Psoas muscle (tissue), 8 donors: Measurements from ENCODE around the gene MYNN. TPM values are rescaled to one million over a fixed set of nuclear protein-coding genes. Genes with fewer than 3 reads are reported as not detected.

ENCODE experiments used
- ATAC-seq, 4 donors: fragments of 200-7000 bp; cut with Tn5 transposase; one replicate each; pipeline ENCODE4 v1.9.1; 2020; ENCODE audit warnings: moderate library complexity in 3 of 4, mild to moderate bottlenecking in 2 of 4
- DNase-seq, 2 donors: peaks; one replicate each; pipeline ENCODE4 v3.0.0-alpha.2; 2020
- H3K27ac ChIP-seq: fragments of 200-600 bp; one replicate; pipeline ENCODE4 v1.8.0; 2022
- H3K27me3 ChIP-seq, 3 donors: fragments of 200-600 bp in 1 of 3; one replicate each; pipeline versions ENCODE4 v1.6.1 to v1.8.0; 2013 to 2022; ENCODE audit warnings: low read length in 2 of 3, mild to moderate bottlenecking in 2 of 3, moderate library complexity in 1 of 3; ENCODE audit not compliant: insufficient read depth in 3 of 3
- H3K36me3 ChIP-seq, 2 donors: fragments of 200-600 bp in 1 of 2; one replicate each; pipeline versions ENCODE4 v1.6.1 to v1.8.0; 2013 to 2022; ENCODE audit warnings: low read depth in 1 of 2, mild to moderate bottlenecking in 1 of 2, moderate library complexity in 1 of 2; ENCODE audit not compliant: insufficient read depth in 1 of 2
- H3K4me1 ChIP-seq: fragments of 200-600 bp; one replicate; pipeline ENCODE4 v1.8.0; 2022
- H3K4me3 ChIP-seq: fragments of 200-600 bp; one replicate; pipeline ENCODE4 v1.8.0; 2022; ENCODE audit warnings: mild to moderate bottlenecking
- H3K9me3 ChIP-seq: fragments of 200-600 bp; one replicate; pipeline ENCODE4 v1.8.0; 2022
- WGBS, 3 donors: extraction: QIAGEN DNeasy Blood & Tissue Kit; methylation state at CpG; one replicate each; pipeline versions ENCODE4 v1.1.6 to v1.1.7; 2013; 5-methylcytosine and 5-hydroxymethylcytosine counted together
- intact Hi-C, 2 donors: fragments of 100-400 bp; cut with DNase I; formaldehyde crosslinking; loops; one replicate each; pipeline versions ENCODE4 v1.11.0 to v1.14.2; 2022
- polyA plus RNA-seq, 3 donors: library from polyadenylated mRNA; stranded (reverse); fragments of 200-250 nt; gene quantifications; one replicate each; pipeline ENCODE4 v1.2.3, GENCODE V29; 2013
- total RNA-seq, 4 donors: library from RNA; stranded (reverse); fragmentation: NEBNext Ultra II Directional in 2 of 4; extraction: Animal tissue kit (Norgen Biotek cat#: 25700) in 2 of 4; gene quantifications; one replicate each; pipeline versions ENCODE4 v1.2.1 to v1.2.4, GENCODE V29; 2021 to 2023
- TF ChIP-seq, protein P1 (sequence below): fragments of 200-600 bp; IDR thresholded peaks from one replicate; pipeline ENCODE4 v1.8.0; 2022; ENCODE audit warnings: antibody characterized with exemption
- donor health status: healthy with polysubstance abuse.
- donor health status: DM: no; HTN: no; CAD: no; lungs with moderate emphysema.
- donor health status: Bipolar disorder and iron deficiency.
- donor health status: healthy.
- donor health status: DM: yes; HTN: yes; CAD: no.
- donor health status: DM: no; HTN: no; CAD: no.
- donor health status: DM: no; HTN: no; CAD: no.
- donor health status: DM: yes; HTN: yes; CAD: no.

Gene MYNN
- total and polyA plus RNA-seq, 7 donors: 10.1 to 16.8 (median 15.5) TPM

DNA sequence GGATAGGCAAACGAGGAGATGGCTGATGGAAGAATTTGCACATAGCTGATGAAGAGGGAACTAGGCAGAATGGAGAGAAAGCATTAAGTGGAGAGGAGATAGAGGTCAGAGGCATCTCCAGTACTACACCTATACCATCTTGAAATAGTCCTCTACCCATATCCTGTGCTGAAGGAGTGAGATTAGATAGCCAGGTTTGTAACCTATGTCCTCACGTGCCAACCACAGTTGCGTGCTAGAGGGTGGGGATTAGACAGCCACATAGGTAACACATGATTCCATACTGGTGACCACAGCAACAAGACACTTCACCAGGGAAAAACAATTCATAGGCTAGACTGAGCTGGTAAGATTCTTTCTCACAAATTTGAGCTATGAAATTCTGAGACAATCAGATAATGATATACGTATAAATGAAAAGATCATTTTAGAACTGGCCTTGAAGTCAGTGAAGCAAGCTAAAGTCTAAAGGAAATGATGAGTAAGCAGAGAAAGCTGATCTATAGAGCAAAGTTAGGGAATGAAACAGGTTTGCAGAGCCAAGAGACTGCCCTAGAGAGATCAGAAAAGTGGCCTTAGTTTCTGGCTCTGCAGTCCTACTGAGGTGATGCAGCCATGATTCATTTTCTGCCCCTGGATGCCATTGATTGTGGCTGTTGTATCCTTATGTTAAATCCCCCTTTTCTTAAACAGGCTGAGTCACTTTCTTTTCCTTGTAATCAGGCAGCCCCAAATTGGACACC lies 17.7 kb downstream of the MYNN start:
- H3K36me3 ChIP-seq: peaks cover 0 to 68% of the 10 kb centered on the region in 2 donors

DNA sequence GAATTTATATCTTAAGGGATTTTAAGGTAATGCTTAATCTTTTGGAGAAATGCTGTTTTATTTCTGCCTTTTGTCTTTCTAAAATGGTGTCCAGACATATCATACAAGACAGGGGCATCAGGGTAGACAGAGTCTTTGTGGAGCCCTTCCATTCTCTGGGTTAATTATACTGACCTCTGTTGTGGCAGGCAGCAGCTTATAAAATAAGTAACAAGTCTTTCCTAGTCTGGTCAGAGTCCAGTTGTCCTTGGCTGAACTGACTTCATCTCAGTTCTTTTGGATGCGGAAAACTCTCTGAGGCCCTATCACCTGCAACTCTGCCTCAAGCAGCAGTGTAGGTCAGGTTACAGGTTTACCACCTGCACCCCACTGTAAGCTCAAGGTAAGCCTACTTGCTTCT lies 19.2 kb downstream of the MYNN start:
- ATAC-seq: no peak
- H3K36me3 ChIP-seq: peaks cover 0 to 53% of the 10 kb centered on the region in 2 donors

More for the DNA sequence above, 17.7 kb downstream of the MYNN start:
- no peaks in the 10 kb centered on the region for H3K9me3 ChIP-seq
- H3K27me3 ChIP-seq: no peaks in the 10 kb centered on the region
- ATAC-seq: no peak
- TF ChIP-seq, protein P1, sequence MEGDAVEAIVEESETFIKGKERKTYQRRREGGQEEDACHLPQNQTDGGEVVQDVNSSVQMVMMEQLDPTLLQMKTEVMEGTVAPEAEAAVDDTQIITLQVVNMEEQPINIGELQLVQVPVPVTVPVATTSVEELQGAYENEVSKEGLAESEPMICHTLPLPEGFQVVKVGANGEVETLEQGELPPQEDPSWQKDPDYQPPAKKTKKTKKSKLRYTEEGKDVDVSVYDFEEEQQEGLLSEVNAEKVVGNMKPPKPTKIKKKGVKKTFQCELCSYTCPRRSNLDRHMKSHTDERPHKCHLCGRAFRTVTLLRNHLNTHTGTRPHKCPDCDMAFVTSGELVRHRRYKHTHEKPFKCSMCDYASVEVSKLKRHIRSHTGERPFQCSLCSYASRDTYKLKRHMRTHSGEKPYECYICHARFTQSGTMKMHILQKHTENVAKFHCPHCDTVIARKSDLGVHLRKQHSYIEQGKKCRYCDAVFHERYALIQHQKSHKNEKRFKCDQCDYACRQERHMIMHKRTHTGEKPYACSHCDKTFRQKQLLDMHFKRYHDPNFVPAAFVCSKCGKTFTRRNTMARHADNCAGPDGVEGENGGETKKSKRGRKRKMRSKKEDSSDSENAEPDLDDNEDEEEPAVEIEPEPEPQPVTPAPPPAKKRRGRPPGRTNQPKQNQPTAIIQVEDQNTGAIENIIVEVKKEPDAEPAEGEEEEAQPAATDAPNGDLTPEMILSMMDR: no peak
- intact Hi-C loops: loop anchor here (10.0 kb wide), 2 partner anchors 184 to 314 kb away; no protein-coding TSS in a partner anchor
- no peak for DNase-seq
- H3K27ac ChIP-seq: no peak overlapping the region
- H3K4me1 ChIP-seq: no peaks in the 10 kb centered on the region
- H3K4me3 ChIP-seq: no peak overlapping the region
- 88 to 93% (median 90%) methylated on average over 4 of the region's 4 CpGs for WGBS, 3 donors

DNA sequence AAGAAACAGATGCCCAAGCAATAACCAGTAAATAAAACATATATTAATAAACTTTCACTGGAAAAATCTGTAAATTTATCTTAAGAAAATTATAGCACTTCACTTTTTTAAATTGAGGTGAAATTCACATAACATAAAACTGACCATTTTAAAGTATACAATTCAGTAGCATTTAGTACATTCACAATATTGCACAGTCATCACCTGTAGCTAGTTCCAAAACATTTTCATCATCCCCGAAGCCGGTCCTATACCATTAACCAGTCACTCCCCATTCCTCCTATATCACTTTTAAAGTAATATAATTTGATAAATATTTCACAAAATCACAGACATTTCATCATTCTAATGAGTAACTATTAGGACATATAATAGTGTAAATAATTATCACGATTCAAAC lies 31.5 kb downstream of the MYNN start:
- no peaks in the 10 kb centered on the region for H3K9me3 ChIP-seq
- H3K27me3 ChIP-seq: no peaks in the 10 kb centered on the region
- intact Hi-C loops: no loop called here
- DNase-seq (no peak), ATAC-seq (no peak)
- TF ChIP-seq, protein P1: no peak
- no peak overlapping the region for H3K27ac ChIP-seq
- whole genome bisulfite sequencing, 3 donors: 92 to 94% (median 92%) methylated on average over 3 of the region's 3 CpGs
- H3K36me3 ChIP-seq: no peaks in the 10 kb centered on the region
- H3K4me3 ChIP-seq: no peak overlapping the region
- no peaks in the 10 kb centered on the region for H3K4me1 ChIP-seq

More for the DNA sequence above, 19.2 kb downstream of the MYNN start:
- intact Hi-C loops: loop anchor here (10.0 kb wide), 2 partner anchors 182 to 312 kb away; no protein-coding TSS in a partner anchor
- no peak for DNase-seq
- WGBS, 3 donors: 88 to 93% (median 90%) methylated on average over 1 of the region's 1 CpG
- no peaks in the 10 kb centered on the region for H3K9me3 ChIP-seq
- H3K27me3 ChIP-seq: no peaks in the 10 kb centered on the region
- no peaks in the 10 kb centered on the region for H3K4me1 ChIP-seq
- H3K27ac ChIP-seq: no peak overlapping the region
- no peak overlapping the region for H3K4me3 ChIP-seq
- TF ChIP-seq, protein P1: no peak

DNA sequence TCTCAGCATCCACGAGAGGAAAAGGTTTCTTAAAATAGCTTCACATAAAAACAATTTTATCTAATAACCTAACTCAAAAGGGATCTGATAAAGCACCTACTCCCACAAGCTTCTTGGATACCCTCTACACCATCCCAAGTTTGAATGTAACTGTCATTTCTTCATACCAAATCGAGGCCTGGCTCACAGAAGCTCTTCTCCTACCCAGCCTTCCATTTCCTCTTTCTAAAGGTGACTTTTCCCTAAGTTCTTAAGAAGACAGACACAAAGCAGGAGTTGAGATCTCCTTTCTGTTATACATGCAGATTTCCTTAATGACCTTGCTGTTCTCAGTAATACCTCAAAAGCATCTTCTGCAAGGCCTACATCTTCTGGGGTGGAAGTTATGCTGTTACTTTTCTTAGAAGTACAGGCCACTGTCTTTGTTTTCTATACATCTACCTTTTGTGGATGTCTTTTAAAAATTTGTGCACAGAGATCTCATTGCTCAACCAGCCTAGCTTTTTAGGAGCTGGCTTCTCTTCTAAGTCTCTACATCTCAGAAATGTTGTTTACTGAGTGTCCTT lies 36.1 kb downstream of the MYNN start:
- 38 to 49% (median 42%) methylated on average over 2 of the region's 2 CpGs for WGBS, 3 donors
- Histone ChIP-seq H3K27ac (no peak overlapping the region), H3K9me3 (no peaks in the 10 kb centered on the region), H3K4me1 (no peaks in the 10 kb centered on the region), H3K27me3 (no peaks in the 10 kb centered on the region), H3K36me3 (no peaks in the 10 kb centered on the region), H3K4me3 (no peak overlapping the region)
- intact Hi-C loops: no loop called here
- TF ChIP-seq, protein P1: no peak
- ATAC-seq: no peak
- DNase-seq: no peak
